ENCODE results near the gene REV3L. TPM values are rescaled to one million over a fixed set of nuclear protein-coding genes. Genes with fewer than 3 reads are reported as not detected.

REV3L gene
- total and polyA plus RNA-seq, 9 of the 15 experiments (the other 6 are each of a cell fraction or from before 2014, with no cell fraction given) = 5.5 to 24.4 (median 14.4) TPM

DNA sequence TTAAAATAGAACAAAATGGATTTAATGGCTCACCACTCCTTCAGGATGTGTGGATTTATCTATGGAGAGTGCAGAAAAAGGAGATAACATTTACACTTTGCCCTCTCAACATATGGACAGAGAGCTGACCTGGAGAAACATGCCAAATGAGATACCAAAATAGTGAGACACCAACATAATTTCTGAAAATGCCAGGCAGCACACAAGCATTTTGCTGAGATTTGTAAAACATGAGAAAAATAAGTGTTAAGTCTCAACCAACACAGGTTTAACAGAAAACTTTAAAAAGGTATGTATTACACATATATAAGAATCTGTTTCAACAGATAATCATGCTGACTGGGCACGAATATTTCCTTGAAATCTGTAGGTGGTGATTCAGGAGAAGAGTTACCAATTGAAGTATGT is 145.2 kb downstream of the REV3L start:
- Histone ChIP-seq H3K4me3 (no peak overlapping the region), H3K27me3 (ENCODE audit: control insufficient read depth in 2 of 2, insufficient read depth in 2 of 2, low read length in 2 of 2) (no peaks in the 10 kb centered on the region), H3K9me3 (replicated peaks; ENCODE audit: control insufficient read depth, insufficient read depth, low read depth, low read length) (no peaks in the 10 kb centered on the region), H3K79me2 (ENCODE audit: control insufficient read depth, insufficient read depth, low read length) (no peaks in the 10 kb centered on the region), H3K36me3 (ENCODE audit: control insufficient read depth, insufficient read depth, low read length) (peaks cover 35% of the 10 kb centered on the region; the same call in 2 of the 3 replicates), H3K4me2 (ENCODE audit: insufficient read depth, low read length) (no peak overlapping the region), H3K9ac (ENCODE audit: insufficient read depth in 1 of 2, low read depth in 2 of 2, low read length in 2 of 2) (no peak overlapping the region), H2AFZ (ENCODE audit: low read depth, low read length) (no peak overlapping the region), H3K27ac (ENCODE audit: extremely low read depth, low read depth, low read length) (no peak overlapping the region), H4K20me1 (replicated peaks; ENCODE audit: control insufficient read depth, insufficient read depth, low read length) (no peaks in the 10 kb centered on the region), H3K9me1 (ENCODE audit: control insufficient read depth, insufficient read depth, low read length) (no peaks in the 10 kb centered on the region), H3K4me1 (replicated peaks in 1 of 2; ENCODE audit: control insufficient read depth in 2 of 2, insufficient read depth in 2 of 2, low read length in 2 of 2) (no peaks in the 10 kb centered on the region)
- intact Hi-C loops (cut with micrococcal nuclease) (no loop called here), in situ Hi-C loops (cut with MboI) (no loop called here)
- ATAC-seq (no peak), FAIRE-seq (no peak), DNase-seq (ENCODE audit: extremely low read depth in 1 of 4, low spot score in 3 of 4) (no peak)
- POLR2A ChIA-PET = interaction anchor here (0.7 kb wide), 1 partner anchor 28 kb away, joined by 3 read pairs; no protein-coding TSS in a partner anchor
- CTCF ChIA-PET (ENCODE audit: low intra/inter-chr PET ratio) = no interaction called here
- no TSS peak for BruUV-seq (replicated peaks)
- peak; percentile 51; the same call in 1 of the 2 replicates for TF ChIP-seq C11orf30 (IDR thresholded peaks at IDR 0.05; ENCODE audit: low read depth)
- peak; percentile 66 for TF ChIP-seq ZNF316 (IDR thresholded peaks at IDR 0.05)
- TF ChIP-seq NFRKB (IDR thresholded peaks at IDR 0.05; ENCODE audit: low read depth) = no peak
- TF ChIP-seq MAFK (IDR thresholded peaks at IDR 0.05; ENCODE audit: low read length) = 0 out of 2 replicates have a peak, but pooled peaks have one; percentile 18
- WGBS (ENCODE audit: insufficient coverage, low coverage, missing lambda C conversion rate) = 60% methylated on average over 1 of the region's 1 CpG

GRCh38 chr6:111329882-111330633 is 153.0 kb downstream of the REV3L start:
- no TSS peak for BruUV-seq (replicated peaks)
- DNase-seq (ENCODE audit: extremely low read depth in 1 of 4, low spot score in 3 of 4) (no peak), FAIRE-seq (no peak), ATAC-seq (no peak)
- H3K79me2 ChIP-seq (ENCODE audit: control insufficient read depth, insufficient read depth, low read length) = no peaks in the 10 kb centered on the region
- no peaks in the 10 kb centered on the region for H4K20me1 ChIP-seq (replicated peaks; ENCODE audit: control insufficient read depth, insufficient read depth, low read length)
- no peak overlapping the region for H3K4me3 ChIP-seq
- H3K36me3 ChIP-seq (ENCODE audit: control insufficient read depth, insufficient read depth, low read length) = peaks cover 53% of the 10 kb centered on the region; the same call in 2 of the 3 replicates
- H3K4me2 ChIP-seq (ENCODE audit: insufficient read depth, low read length) = no peak overlapping the region
- H2AFZ ChIP-seq (ENCODE audit: low read depth, low read length) = no peak overlapping the region
- no peaks in the 10 kb centered on the region for H3K4me1 ChIP-seq (replicated peaks in 1 of 2; ENCODE audit: control insufficient read depth in 2 of 2, insufficient read depth in 2 of 2, low read length in 2 of 2)
- in situ Hi-C loops (cut with MboI) (no loop called here), intact Hi-C loops (cut with micrococcal nuclease) (no loop called here)
- no peaks in the 10 kb centered on the region for H3K27me3 ChIP-seq (ENCODE audit: control insufficient read depth in 2 of 2, insufficient read depth in 2 of 2, low read length in 2 of 2)
- ChIA-PET CTCF (ENCODE audit: low intra/inter-chr PET ratio) (no interaction called here), POLR2A (no interaction called here)
- 81% methylated on average over 3 of the region's 3 CpGs for WGBS (ENCODE audit: insufficient coverage, low coverage, missing lambda C conversion rate)
- H3K9ac ChIP-seq (ENCODE audit: insufficient read depth in 1 of 2, low read depth in 2 of 2, low read length in 2 of 2) = no peak overlapping the region
- H3K9me3 ChIP-seq (replicated peaks; ENCODE audit: control insufficient read depth, insufficient read depth, low read depth, low read length) = no peaks in the 10 kb centered on the region
- no peaks in the 10 kb centered on the region for H3K9me1 ChIP-seq (ENCODE audit: control insufficient read depth, insufficient read depth, low read length)
- no peak overlapping the region for H3K27ac ChIP-seq (ENCODE audit: extremely low read depth, low read depth, low read length)
- no peak for TF ChIP-seq CTCF (IDR thresholded peaks at IDR 0.05 in 2 of 3, conservative IDR thresholded peaks at IDR 0.05 in 1 of 3; ENCODE audit: insufficient read depth in 2 of 3, low read depth in 1 of 3, low read length in 3 of 3)
- no peak for TF ChIP-seq BRD4 (IDR thresholded peaks at IDR 0.05)
- no peak for TF ChIP-seq ARHGAP35 (IDR thresholded peaks at IDR 0.05; ENCODE audit: partially characterized antibody)
- no peak for TF ChIP-seq FOXA3 (CRISPR knock-in tag; conservative IDR thresholded peaks at IDR 0.05 in 1 of 2, IDR thresholded peaks at IDR 0.05 in 1 of 2)
- no peak for TF ChIP-seq POLR2B (IDR thresholded peaks at IDR 0.05; ENCODE audit: low read depth, partially characterized antibody)
- TF ChIP-seq, protein P1, sequence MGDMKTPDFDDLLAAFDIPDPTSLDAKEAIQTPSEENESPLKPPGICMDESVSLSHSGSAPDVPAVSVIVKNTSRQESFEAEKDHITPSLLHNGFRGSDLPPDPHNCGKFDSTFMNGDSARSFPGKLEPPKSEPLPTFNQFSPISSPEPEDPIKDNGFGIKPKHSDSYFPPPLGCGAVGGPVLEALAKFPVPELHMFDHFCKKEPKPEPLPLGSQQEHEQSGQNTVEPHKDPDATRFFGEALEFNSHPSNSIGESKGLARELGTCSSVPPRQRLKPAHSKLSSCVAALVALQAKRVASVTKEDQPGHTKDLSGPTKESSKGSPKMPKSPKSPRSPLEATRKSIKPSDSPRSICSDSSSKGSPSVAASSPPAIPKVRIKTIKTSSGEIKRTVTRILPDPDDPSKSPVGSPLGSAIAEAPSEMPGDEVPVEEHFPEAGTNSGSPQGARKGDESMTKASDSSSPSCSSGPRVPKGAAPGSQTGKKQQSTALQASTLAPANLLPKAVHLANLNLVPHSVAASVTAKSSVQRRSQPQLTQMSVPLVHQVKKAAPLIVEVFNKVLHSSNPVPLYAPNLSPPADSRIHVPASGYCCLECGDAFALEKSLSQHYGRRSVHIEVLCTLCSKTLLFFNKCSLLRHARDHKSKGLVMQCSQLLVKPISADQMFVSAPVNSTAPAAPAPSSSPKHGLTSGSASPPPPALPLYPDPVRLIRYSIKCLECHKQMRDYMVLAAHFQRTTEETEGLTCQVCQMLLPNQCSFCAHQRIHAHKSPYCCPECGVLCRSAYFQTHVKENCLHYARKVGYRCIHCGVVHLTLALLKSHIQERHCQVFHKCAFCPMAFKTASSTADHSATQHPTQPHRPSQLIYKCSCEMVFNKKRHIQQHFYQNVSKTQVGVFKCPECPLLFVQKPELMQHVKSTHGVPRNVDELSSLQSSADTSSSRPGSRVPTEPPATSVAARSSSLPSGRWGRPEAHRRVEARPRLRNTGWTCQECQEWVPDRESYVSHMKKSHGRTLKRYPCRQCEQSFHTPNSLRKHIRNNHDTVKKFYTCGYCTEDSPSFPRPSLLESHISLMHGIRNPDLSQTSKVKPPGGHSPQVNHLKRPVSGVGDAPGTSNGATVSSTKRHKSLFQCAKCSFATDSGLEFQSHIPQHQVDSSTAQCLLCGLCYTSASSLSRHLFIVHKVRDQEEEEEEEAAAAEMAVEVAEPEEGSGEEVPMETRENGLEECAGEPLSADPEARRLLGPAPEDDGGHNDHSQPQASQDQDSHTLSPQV (IDR thresholded peaks at IDR 0.05) = no peak
